ENCODE measurements around the gene NUP107.

- no peak for TF ChIP-seq CTCF (IDR thresholded peaks at IDR 0.05)
- TF ChIP-seq POLR2A (IDR thresholded peaks at IDR 0.05), result no peak
These were observed 73.1 kb downstream of the NUP107 start for GRCh38 chr12:68759852-68760251.
